Cardiac fibroblast (primary cell): ENCODE results near the gene MYO16.

Source experiments
- DNase-seq, 2 donors: peaks; one replicate each; pipeline versions ENCODE4 v3.0.0 to v3.0.0-alpha.2; 2010; ENCODE audit warnings: low read depth in 2 of 2
- H3K4me3 ChIP-seq, 2 donors: replicated peaks in 1 of 2; 1 replicate in 1 of 2; 2 replicates in 1 of 2; pipeline ENCODE4 v1.5.1; 2011; ENCODE audit warnings: low read depth in 2 of 2, low read length in 2 of 2, mild to moderate bottlenecking in 2 of 2, moderate library complexity in 1 of 2
- CTCF ChIP-seq: IDR thresholded peaks from one replicate; pipeline ENCODE4 v1.5.1; 2011; ENCODE audit warnings: low read depth, mild to moderate bottlenecking, low read length, inconsistent platforms

The MYO16 gene

GRCh38 chr13:108606424-108606823 is 23.0 kb upstream of the MYO16 start:
- no peak overlapping the region for H3K4me3 ChIP-seq
- no peak for TF ChIP-seq CTCF
- DNase-seq: no peak

- peak; percentile 19 to 29 for DNase-seq
- no peak overlapping the region for H3K4me3 ChIP-seq
- peak; percentile 30 for TF ChIP-seq CTCF
Observed at GRCh38 chr13:108609353-108609752, 20.1 kb upstream of the MYO16 start.

GRCh38 chr13:108610507-108610906 is 18.9 kb upstream of the MYO16 start:
- H3K4me3 ChIP-seq: no peak overlapping the region
- DNase-seq: no peak
- no peak for TF ChIP-seq CTCF

- TF ChIP-seq CTCF: no peak
- H3K4me3 ChIP-seq: no peak overlapping the region
- no peak for DNase-seq
Observed at GRCh38 chr13:108615241-108615640, 14.2 kb upstream of the MYO16 start.

- no peak for DNase-seq
- no peak overlapping the region for H3K4me3 ChIP-seq
- no peak for TF ChIP-seq CTCF
Observed at GRCh38 chr13:108618233-108618632, 11.2 kb upstream of the MYO16 start.

- no peak for TF ChIP-seq CTCF
- no peak for DNase-seq
- H3K4me3 ChIP-seq: no peak overlapping the region
Observed at GRCh38 chr13:108621462-108621861, 7.9 kb upstream of the MYO16 start.

GRCh38 chr13:108624108-108624507 is 5.3 kb upstream of the MYO16 start:
- no peak for DNase-seq
- no peak overlapping the region for H3K4me3 ChIP-seq
- no peak for TF ChIP-seq CTCF
